Fibroblast of peridontal ligament (primary cell): Measurements from ENCODE around the gene GABRQ.
A peak's percentile ranks its signal among the peaks of the same experiment; 100 is the strongest.

Source experiments
- DNase-seq: peaks from one replicate; pipeline ENCODE4 v3.0.0-alpha.2; 2010; ENCODE audit errors: extremely low read depth

Gene GABRQ

DNA sequence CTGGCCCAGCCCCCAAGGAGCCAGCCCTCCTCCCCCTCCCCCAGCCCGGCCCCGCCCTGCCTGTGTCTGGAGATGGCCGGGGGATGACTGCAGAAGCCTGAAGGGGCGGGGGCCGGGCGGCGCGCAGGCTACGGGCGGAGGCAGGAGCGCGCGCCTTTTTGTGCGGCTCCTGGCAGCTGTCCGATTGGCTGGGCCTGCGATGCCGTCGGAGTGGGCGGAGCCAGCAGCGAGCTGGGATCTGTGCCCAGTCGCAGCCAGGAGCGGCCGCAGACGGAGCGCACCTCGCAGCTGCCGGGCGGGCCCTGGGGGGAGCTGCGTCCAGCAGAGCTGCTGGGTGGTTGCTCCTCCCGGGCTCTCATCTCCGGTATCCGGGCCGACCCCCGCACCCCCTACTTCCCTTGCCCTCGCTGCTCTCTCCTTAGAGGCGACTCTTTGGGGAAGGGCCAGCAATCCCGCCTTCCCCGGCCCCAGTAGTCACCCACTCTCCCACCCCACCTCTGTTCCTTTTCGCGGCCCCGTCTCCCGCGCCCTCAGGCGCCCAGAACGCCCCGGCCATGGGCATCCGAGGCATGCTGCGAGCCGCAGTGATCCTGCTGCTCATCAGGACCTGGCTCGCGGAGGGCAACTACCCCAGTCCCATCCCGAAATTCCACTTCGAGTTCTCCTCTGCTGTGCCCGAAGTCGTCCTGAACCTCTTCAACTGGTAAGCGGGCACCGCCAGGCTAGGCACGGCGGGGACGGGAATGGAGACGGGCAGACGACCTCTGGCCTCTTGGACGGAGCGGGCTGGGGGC, at the start of gene GABRQ:
Gene GABRQ (plus strand): TSS at position 247 of the 794 bp plus-strand sequence. CDS start 308 bp downstream, at position 555.
- no peak for DNase-seq

DNA sequence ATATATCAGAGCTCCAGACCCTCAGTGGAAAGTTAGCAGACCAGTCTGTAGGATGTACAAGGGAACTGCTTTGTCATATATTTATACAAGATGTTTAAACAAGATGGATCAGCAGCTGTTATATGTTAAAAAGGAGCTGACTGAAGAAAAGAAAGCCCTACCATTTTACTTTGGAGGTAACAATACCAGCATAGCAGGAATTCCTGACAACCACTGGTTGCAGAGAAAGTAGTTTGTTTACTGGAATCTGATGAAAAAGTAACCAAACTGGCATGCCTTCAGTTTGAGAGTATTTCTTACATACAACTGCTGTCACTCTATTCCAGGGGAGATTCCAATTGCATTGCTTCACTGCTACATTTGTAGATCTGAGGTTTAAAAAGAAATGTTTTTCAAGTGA, 49.5 kb upstream of the GABRQ start:
- DNase-seq: peak; percentile 0

DNA sequence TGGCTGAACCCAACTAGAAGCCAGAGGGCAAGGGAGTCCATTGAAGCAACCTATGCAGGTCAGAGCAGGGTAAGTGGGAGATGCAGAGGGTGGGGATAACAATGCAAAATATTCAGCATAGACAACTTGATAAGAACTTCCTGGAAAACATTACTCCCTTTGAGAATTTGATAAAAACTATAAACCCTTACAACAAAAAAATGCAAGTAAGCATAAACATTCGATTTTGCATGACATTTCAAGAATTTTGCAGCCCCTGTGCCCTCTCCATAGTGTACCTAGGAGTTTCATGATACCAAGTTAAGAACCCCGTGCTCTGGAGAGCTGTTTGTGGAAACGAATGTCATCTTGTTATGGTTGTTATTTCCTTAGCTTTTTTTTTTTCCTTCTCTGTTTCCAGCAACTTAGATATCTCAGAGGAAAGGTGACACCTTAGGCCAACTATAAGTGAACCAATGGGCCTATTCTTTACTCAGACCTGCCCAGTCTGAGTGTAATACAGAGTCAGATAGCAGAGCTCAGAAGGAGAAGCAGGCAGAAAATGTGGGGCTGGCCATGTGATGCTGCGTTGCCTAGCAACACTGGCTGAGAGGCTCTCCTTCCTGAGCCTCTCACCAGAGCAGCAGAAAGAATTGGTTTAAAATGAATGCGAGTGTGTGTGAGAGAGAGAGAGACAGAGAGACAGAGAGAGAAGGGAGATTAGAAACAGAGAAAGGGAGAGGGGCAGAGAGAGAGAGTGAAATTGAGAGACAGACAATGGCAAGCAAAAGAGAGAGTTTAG, 36.7 kb upstream of the GABRQ start:
- DNase-seq: no peak

DNA sequence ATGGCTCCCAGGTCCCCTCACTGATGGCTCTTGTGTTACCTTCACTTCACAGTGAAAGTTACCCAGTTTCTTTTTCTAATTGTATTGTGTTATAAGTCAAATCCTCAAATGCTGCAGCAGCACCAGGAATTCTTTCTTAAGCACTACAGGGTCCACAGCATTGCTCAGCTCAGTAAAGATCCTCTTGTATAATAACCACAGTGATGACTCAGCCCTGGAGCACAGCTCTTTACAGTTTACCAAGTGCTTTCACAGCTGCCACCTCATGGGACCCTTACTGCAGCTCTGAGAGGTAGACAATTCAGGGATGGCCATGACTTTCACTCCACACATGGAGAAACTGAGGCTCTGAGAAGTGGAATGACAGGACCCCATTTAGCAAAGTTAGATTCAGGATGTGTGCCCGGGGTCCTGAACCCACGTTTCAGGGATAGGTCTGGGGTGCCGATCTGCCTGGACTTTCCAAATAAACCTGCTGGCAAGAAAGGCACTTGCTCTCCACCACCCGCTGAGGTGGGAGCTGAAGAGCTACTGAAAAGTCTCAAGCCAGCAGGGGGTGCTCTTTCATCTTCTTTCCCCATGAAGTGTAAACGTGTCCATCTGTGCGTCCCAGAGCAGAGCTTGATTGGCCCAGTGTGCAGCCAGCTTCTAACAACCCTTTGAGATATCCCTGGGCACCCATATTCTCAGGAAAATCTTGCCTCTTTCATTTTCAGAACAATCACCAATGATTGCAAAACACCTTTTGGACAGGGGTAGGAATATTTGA, 35.7 kb upstream of the GABRQ start:
- no peak for DNase-seq

DNA sequence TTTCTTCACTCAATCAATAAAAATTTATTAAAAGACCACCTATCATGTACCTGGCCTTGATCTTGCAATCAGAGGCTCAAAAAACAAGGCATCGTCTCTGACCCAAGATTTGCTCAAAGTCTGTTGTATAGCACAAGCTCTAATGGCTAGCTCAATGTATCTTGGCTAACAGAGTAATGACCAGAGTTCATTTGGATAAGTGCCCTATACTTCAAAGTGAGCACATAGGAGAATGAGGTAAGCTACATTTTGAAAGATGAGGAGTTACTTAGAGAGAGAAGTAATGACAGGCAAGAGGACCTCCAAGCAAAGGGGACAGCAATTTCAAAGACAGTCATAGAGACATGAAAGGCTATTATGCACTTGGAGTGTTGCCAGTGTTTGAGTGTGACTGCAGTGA, 22.9 kb upstream of the GABRQ start:
- no peak for DNase-seq

DNA sequence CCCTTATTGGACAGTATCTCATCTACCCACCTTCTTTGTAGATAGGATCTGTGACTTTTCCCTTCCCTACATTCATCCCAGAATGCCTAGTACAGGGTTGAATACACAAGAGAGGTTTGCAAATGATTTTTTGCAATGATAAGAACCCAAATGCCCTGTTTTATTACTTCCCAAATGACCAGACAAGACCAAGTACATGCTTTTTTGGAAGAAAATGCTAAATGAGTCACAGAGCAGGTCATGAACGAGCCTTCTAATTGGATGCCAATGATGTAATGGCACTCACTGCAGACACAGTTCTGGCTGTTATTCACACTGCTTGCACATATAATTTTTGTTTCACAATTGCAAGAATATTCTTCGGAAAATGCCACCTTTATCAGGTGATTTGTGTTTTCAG, 17.8 kb upstream of the GABRQ start:
- no peak for DNase-seq

DNA sequence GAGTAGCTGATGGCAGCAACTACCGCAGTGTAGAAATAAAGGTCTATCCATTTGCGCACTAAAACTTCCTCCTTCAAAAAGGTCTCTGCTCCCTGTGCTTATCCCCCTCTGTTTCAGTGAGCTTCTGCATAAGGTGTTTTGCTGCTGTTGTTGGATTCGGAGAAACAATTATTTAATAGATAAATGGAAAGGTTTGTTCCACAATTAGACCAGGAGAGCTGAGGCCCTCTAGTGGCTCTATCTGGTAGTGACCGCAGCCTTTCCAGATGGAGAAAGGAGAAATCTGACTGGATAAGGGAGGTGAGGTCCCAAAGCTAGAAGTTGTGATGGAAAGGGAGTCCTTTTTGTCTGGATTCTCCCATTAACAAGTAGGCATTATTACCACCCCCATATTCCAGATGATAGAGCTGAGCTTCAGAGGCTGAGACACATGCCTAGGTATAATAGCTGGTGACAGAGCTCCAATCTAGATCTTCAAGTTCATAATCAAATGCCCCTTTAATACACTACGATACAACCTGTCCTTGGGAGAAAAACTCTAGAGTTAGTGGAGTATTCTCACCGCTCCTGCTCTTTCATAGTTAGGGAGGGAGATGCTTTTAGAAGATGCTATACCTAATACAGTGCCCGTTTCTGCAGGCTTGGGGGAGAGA, 5.1 kb upstream of the GABRQ start:
- peak; percentile 43 for DNase-seq

DNA sequence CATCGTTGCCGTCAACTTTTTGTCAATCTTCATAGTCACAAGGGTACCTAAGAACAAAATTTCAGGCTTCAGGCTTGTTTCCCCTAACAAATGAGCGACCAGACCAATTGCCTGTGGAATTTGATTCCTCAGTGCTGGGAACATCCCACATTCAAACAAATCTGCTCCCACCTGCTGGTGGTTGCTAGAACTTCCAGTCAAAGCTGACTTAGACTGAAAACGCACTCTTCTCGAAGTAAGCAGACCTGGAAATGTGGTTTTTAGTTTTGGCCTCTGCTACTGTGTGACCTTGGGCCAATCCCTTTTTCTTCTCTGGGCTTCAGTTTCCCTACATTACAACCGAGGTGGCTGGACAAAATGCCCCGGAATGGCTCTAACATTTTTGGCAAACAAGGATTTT, 1.8 kb upstream of the GABRQ start:
- peak; percentile 71 for DNase-seq

DNA sequence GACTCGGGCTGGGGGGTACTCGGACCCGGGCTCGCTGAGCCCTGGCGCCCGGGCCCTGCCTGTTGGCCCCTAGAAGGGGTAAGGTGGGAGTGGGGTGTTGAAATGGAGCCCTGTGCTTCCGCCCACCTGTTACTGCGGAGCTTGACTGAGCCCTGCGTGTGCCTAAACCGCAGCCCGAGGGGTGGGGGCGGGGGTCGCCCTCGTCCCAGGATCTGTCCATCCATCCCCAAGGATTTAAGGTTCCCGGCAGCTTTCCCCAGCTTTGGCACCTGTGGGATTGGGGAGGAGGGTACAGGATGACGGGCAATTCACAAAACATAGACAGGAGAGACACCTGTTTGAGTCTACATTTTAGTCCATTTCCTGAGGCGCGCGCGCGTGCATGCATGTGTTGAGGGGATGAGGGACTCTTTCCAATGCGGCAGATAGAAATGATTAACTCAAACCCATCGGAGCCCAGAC, 779 bp downstream of the GABRQ start:
- no peak for DNase-seq

DNA sequence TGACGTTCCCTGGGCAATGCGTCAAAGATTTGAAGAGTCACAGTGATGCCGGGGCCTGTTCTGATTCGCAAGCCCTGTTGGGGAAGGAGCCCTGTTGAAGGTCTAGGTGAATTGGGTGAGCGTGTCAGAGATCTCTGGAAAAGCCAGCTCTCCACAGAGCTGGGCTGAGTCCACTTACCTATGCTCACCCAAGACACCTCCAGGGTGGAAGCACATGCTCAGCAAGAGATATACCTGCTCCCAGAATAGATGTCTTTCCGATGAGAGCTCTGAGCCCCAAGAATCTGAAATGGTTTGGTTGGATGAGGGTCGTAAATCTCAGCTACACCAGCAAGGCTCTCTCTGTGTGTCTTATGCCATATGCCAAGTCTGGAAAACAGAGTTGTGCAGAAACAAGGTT, 1.7 kb downstream of the GABRQ start:
- DNase-seq: no peak

DNA sequence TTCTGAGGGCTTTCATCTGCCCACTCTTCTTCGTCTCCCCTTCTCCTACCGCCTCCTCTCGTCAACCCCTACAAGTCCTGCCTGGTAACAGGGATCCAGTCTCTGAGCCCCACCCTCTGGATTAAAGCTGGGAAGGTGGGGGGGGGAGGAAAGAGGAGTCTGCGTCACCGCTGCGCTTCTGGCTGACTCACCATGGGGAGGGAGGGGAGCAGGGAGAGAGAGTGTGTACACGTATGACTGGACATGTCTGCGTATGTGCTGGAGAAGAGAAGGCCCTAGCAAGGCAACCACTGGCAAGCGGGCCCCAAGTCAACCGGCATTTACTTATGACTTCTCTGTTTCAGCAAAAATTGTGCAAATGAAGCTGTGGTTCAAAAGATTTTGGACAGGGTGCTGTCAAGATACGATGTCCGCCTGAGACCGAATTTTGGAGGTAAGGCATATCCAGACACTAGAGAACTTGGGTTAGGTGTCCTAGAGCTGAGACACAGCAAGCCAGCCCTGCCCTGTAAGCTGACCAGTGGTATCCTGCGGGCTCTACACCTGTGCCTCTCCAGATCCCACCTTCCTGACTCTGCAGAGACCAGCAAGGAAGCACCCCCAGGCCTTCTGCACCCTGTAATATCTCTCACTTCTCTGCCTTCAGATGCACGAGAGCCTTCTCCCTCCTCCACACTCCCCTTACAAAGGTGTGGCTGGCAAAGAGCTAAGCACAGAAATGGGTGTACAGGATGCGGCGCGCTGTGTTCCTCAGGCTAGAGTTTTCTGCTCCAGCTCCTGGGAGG, 2.5 kb downstream of the GABRQ start:
- no peak for DNase-seq

DNA sequence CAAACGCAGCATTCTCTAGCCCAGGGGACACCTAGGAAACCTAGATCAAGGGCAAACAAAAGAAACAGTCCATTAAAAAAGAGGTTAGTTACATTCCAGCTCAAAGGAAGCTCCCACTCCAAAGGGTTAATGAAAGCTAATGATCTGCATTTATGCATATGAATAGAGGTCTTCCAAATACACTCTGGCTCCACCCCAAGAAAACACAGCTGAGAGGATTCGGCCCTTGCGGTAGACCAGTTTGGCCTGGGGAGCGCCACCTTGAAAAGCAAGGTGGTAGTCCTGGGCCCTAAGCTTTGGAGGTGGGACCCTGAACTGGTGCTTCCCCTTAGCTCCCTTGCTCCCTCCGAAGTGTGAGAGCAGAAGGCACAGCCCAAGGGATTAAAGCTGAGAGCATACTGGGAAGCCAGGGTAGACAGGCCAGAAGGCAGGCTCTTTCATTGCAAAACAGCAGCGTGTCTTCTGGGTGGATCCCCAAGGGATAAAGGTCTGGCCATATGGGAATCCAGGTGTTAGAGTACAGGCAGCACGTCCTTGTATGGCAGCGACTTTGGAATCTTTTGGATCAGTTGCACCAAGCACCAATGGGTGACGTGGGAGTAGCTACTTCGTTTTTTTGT, 3.7 kb downstream of the GABRQ start:
- DNase-seq: no peak

DNA sequence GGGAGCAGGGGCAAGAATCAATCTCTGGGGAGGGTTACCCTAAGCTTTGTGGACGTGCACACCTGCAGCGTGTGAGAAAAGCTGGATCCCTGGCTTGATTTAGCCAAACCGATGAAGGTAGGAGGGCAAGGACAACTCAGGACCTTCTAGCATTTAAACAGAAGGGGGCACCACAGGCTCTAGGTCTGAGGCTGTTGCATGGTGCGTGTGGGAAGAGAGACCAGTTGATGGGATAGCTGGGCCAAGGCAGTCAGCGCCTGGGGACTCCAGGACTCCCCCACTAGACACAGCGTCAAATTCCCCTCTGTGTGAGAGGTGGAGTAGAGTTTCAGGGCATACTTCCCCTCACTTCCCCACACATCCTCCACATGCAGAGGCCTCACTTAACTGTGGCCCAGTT, 4.3 kb downstream of the GABRQ start:
- no peak for DNase-seq

DNA sequence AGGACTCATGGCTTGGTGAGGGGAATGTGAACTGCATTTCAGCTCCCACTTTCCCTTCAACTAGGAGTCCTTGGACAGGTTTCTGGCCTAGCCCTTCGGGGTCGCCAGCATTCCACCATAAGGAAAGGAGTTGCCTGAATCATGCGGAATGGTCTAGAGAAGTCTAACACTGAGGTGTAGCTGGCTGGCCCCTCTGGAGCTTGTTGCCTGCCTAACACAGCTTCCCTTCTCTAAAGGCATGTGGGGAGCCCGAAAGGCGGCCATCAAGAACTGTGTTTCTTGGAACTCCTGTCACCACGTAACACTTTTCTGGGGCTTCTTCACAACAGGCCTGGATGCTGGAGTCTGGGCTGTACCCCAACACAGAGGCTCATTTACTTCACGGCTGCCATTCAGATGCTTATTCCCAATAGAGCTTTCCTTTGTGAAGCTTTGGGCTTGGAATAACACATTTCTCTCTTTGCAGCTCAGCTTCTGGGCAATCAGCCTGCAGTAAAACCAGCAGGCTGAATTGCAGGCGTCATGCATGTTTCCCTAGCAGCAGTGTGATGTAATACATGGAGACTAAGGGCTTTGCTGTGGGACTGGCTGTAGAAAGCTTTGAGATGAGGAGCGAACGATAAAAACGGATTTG, 5.4 kb downstream of the GABRQ start:
- DNase-seq: no peak

DNA sequence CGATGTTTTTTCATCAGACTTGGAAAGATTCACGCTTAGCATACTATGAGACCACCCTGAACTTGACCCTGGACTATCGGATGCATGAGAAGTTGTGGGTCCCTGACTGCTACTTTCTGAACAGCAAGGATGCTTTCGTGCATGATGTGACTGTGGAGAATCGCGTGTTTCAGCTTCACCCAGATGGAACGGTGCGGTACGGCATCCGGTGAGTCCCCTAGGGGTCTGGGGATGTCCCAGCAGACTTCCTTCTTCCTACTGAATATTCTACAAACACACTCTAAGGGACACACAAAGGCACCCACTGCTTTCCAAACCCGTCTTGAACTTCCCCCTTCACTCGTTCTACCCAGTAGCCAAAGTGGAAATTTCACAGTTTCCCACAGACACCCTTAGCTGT, 9.3 kb downstream of the GABRQ start:
- no peak for DNase-seq

DNA sequence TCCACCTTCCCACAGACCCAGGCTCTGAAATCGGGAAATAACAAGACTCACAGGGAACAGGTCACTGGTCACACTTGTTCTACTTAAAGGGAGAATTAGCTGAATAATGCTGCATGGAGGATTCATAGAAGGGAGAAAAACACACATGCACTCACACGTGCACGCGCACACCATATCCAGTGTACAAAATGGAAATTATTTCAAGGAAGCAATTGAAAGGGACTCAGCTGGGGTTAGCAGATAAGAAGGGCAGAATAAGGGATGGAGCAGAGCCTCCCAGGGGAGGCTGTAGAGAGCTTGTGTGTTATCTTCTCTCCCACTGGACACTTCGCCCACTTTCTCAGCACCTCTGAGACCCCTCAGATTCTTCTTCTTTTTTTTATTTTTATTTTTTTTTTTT, 10.3 kb downstream of the GABRQ start:
- DNase-seq: no peak

DNA sequence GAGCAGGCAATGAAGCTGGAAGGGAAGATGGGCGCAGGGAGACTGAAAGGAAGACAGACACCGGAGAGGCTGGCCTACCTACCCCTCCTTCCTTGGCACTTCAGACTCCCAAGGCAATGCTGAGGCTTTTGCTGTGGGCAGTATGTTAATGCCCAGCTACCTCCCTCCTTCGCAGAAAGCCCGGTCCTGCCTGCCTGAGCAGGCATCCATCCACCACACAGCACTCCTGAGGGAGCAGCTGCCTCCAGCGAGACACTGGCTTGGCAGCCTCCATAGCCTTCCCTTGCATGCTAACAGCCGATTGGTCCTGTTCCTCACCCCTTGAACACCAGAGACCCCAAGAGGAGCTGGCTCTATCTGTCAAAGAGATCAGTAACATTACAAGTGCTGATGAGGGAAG, 14.4 kb downstream of the GABRQ start:
- DNase-seq: no peak

DNA sequence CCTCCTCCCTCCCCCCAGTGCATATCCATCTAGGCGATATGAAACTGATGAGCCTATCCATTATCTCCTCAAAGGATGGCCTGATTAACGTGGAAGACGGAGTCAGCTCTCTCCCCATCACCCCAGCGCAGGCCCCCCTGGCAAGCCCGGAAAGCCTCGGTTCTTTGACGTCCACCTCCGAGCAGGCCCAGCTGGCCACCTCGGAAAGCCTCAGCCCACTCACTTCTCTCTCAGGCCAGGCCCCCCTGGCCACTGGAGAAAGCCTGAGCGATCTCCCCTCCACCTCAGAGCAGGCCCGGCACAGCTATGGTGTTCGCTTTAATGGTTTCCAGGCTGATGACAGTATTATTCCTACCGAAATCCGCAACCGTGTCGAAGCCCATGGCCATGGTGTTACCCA, 14.8 kb downstream of the GABRQ start:
- DNase-seq: no peak

DNA sequence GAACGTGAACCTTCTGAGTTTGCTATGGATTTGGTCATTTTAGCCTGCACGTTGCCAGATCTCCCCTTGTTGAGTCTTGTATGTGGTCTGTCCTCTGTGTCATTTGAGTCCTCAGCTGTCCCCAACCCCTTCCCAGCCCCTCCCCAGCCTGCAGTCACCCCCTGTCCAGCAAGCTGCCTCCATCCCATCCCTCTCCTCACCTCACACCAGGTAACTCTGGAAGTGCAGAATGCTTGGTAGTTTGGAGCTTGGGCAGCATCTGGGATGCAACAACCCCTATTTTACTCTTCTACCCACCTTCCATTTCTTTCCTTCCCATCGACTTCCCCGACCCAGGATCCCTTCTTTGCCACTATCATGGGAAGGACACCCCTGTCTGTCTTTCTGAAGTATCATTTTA, 18.4 kb downstream of the GABRQ start:
- DNase-seq: no peak

DNA sequence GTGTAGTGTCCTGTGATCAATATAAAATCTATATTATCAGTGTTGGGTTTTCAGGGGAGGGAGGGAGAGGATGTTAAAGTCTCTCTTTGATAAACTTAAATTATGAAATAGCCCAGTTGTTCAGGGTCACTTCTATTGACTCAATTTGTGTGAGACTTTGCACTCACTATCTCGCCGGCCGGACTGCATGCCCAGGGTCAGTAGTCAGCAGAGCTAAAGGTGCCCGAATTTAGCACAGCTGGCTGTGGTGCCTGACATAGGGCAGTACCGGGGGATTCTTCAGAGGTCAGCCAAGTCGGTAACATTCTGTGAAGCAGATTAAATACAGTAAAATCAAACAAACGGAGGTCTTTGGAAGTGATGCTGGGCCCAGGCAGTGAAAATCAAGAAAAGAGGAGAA, 19.2 kb downstream of the GABRQ start:
- no peak for DNase-seq
